ENCODE results near the gene TEX38. TPM values are rescaled to one million over a fixed set of nuclear protein-coding genes. Genes with fewer than 3 reads are reported as not detected.

The TEX38 gene
- total RNA-seq, 1 donor from 2014 or later, result not detected

- Histone ChIP-seq H3K9me3 (ENCODE audit: low read depth) (no peaks in the 10 kb centered on the region), H3K79me2 (ENCODE audit: low read depth) (no peaks in the 10 kb centered on the region), H3K9ac (no peak overlapping the region), H4K20me1 (ENCODE audit: low read depth) (no peaks in the 10 kb centered on the region), H3K4me2 (no peak overlapping the region), H3K4me1 (no peaks in the 10 kb centered on the region), H2AFZ (replicated peaks) (no peak overlapping the region), H3K4me3 (no peak overlapping the region), H3K36me3 (peaks cover 5% of the 10 kb centered on the region), H3K27me3 (no peaks in the 10 kb centered on the region), H3K27ac (no peak overlapping the region), H3F3A (ENCODE audit: low read depth) (no peaks in the 10 kb centered on the region)
- DNase-seq (ENCODE audit: low spot score), result no peak
- Mint-ChIP-seq H3K4me3 (no peak overlapping the region), H3K9me3 (no peaks in the 10 kb centered on the region), H3K27me3 (ENCODE audit: insufficient read depth, low read depth) (peaks cover 4% of the 10 kb centered on the region), H3K27ac (no peak overlapping the region), H3K36me3 (peaks cover 6% of the 10 kb centered on the region), H3K4me1 (no peaks in the 10 kb centered on the region)
- TF ChIP-seq EZH2phosphoT487 (IDR thresholded peaks at IDR 0.05) (no peak), EZH2 (IDR thresholded peaks at IDR 0.05) (no peak), CTCF (IDR thresholded peaks at IDR 0.05) (no peak)
These were observed 40.9 kb upstream of the TEX38 start for GRCh38 chr1:46630719-46631118.

- Histone ChIP-seq H3K36me3 (peaks cover 5% of the 10 kb centered on the region), H3K9me3 (ENCODE audit: low read depth) (no peaks in the 10 kb centered on the region), H3K79me2 (ENCODE audit: low read depth) (no peaks in the 10 kb centered on the region), H3K4me3 (no peak overlapping the region), H3K9ac (no peak overlapping the region), H3K4me1 (no peaks in the 10 kb centered on the region), H4K20me1 (ENCODE audit: low read depth) (no peaks in the 10 kb centered on the region), H3F3A (ENCODE audit: low read depth) (no peaks in the 10 kb centered on the region), H3K4me2 (no peak overlapping the region), H3K27ac (no peak overlapping the region), H3K27me3 (no peaks in the 10 kb centered on the region), H2AFZ (replicated peaks) (no peak overlapping the region)
- H3K4me1 Mint-ChIP-seq, result no peaks in the 10 kb centered on the region
- no peaks in the 10 kb centered on the region for H3K27me3 Mint-ChIP-seq (ENCODE audit: insufficient read depth, low read depth)
- no peaks in the 10 kb centered on the region for H3K9me3 Mint-ChIP-seq
- H3K4me3 Mint-ChIP-seq, result no peak overlapping the region
- no peak overlapping the region for H3K27ac Mint-ChIP-seq
- TF ChIP-seq EZH2 (IDR thresholded peaks at IDR 0.05), result no peak
- no peak for TF ChIP-seq EZH2phosphoT487 (IDR thresholded peaks at IDR 0.05)
- no peak for TF ChIP-seq CTCF (IDR thresholded peaks at IDR 0.05)
- no peak for DNase-seq (ENCODE audit: low spot score)
- H3K36me3 Mint-ChIP-seq, result peaks cover 9% of the 10 kb centered on the region
These were observed 36.4 kb upstream of the TEX38 start for GRCh38 chr1:46635205-46635604.

- DNase-seq (ENCODE audit: low spot score), result no peak
- Histone ChIP-seq H3K9me3 (ENCODE audit: low read depth) (no peaks in the 10 kb centered on the region), H3K9ac (no peak overlapping the region), H3K79me2 (ENCODE audit: low read depth) (no peaks in the 10 kb centered on the region), H3K36me3 (peaks cover 5% of the 10 kb centered on the region), H3K27ac (no peak overlapping the region), H3F3A (ENCODE audit: low read depth) (no peaks in the 10 kb centered on the region), H3K4me1 (no peaks in the 10 kb centered on the region), H2AFZ (replicated peaks) (no peak overlapping the region), H3K27me3 (no peaks in the 10 kb centered on the region), H4K20me1 (ENCODE audit: low read depth) (no peaks in the 10 kb centered on the region), H3K4me3 (no peak overlapping the region), H3K4me2 (no peak overlapping the region)
- H3K4me3 Mint-ChIP-seq, result no peak overlapping the region
- TF ChIP-seq CTCF (IDR thresholded peaks at IDR 0.05), result no peak
- TF ChIP-seq EZH2 (IDR thresholded peaks at IDR 0.05), result no peak
- TF ChIP-seq EZH2phosphoT487 (IDR thresholded peaks at IDR 0.05), result no peak
- peaks cover 19% of the 10 kb centered on the region for H3K36me3 Mint-ChIP-seq
- no peak overlapping the region for H3K27ac Mint-ChIP-seq
- no peaks in the 10 kb centered on the region for H3K9me3 Mint-ChIP-seq
- H3K27me3 Mint-ChIP-seq (ENCODE audit: insufficient read depth, low read depth), result no peaks in the 10 kb centered on the region
- no peaks in the 10 kb centered on the region for H3K4me1 Mint-ChIP-seq
These were observed 34.1 kb upstream of the TEX38 start for GRCh38 chr1:46637444-46638083.

Measured in neural progenitor cell (in vitro differentiated cells).